NCI-H128 (cell line): Measurements from ENCODE around the gene HMGB2.

ENCODE experiments used
- DNase-seq: peaks from one replicate; lab custom pipeline; 2025; ENCODE audit not compliant: unreplicated experiment; lab: John Stamatoyannopoulos, UW

HMGB2 gene

GRCh38 chr4:173334085-173334890 is at the start of gene HMGB2:
HMGB2 (minus strand) TSS chr4:173334358; CDS start chr4:173333649, 709 bp downstream.
- peak; percentile 98 for DNase-seq

GRCh38 chr4:173382349-173382748 is 48.2 kb upstream of the HMGB2 start:
- DNase-seq, result no peak

GRCh38 chr4:173381610-173382009 is 47.5 kb upstream of the HMGB2 start:
- DNase-seq, result no peak

GRCh38 chr4:173380987-173381386 is 46.8 kb upstream of the HMGB2 start:
- DNase-seq, result no peak

- DNase-seq, result no peak
Observed at GRCh38 chr4:173379929-173380328, 45.8 kb upstream of the HMGB2 start.

GRCh38 chr4:173374588-173374987 is 40.4 kb upstream of the HMGB2 start:
- DNase-seq, result no peak

GRCh38 chr4:173371292-173372192 is 37.4 kb upstream of the HMGB2 start:
- DNase-seq, result no peak

GRCh38 chr4:173370477-173371291 is 36.5 kb upstream of the HMGB2 start, which contains the start of gene SAP30:
SAP30 (plus strand) TSS chr4:173370954; CDS start chr4:173371183, 229 bp downstream.
- peak; percentile 96 for DNase-seq

- DNase-seq, result no peak
Observed at GRCh38 chr4:173370130-173370476, 35.9 kb upstream of the HMGB2 start.

- no peak for DNase-seq
Observed at GRCh38 chr4:173367946-173368345, 33.8 kb upstream of the HMGB2 start.

GRCh38 chr4:173367285-173367684 is 33.1 kb upstream of the HMGB2 start:
- no peak for DNase-seq

- no peak for DNase-seq
Observed at GRCh38 chr4:173365359-173365996, 31.3 kb upstream of the HMGB2 start.

- no peak for DNase-seq
Observed at GRCh38 chr4:173362666-173363065, 28.5 kb upstream of the HMGB2 start.

- no peak for DNase-seq
Observed at GRCh38 chr4:173360587-173361221, 26.5 kb upstream of the HMGB2 start.

GRCh38 chr4:173357939-173358338 is 23.8 kb upstream of the HMGB2 start:
- DNase-seq, result no peak

GRCh38 chr4:173347467-173347866 is 13.3 kb upstream of the HMGB2 start:
- no peak for DNase-seq

- DNase-seq, result no peak
Observed at GRCh38 chr4:173346074-173346473, 11.9 kb upstream of the HMGB2 start.

- DNase-seq, result no peak
Observed at GRCh38 chr4:173345648-173346047, 11.5 kb upstream of the HMGB2 start.

- no peak for DNase-seq
Observed at GRCh38 chr4:173343832-173344397, 9.8 kb upstream of the HMGB2 start.

- no peak for DNase-seq
Observed at GRCh38 chr4:173337463-173337862, 3.3 kb upstream of the HMGB2 start.
